Ovary (tissue), 3 donors: ENCODE data around the gene TPM1.

Source experiments
- CTCF ChIP-seq, 3 donors: fragments of 450-650 bp in 2 of 3; fragments of 200-600 bp in 1 of 3; IDR thresholded peaks; one replicate each; pipeline versions ENCODE4 v1.5.1 to v1.8.0; 2016 to 2022; ENCODE audit warnings: antibody characterized with exemption in 3 of 3, mild to moderate bottlenecking in 1 of 3
- POLR2A ChIP-seq: fragments of 450-650 bp; IDR thresholded peaks from one replicate; pipeline ENCODE4 v1.6.1; 2017; ENCODE audit warnings: antibody characterized with exemption, mild to moderate bottlenecking, moderate library complexity
- donor health status: DM: no; HTN: no; CAD: no.

- TF ChIP-seq CTCF (IDR thresholded peaks at IDR 0.05) = no peak
- no peak for TF ChIP-seq POLR2A
These were observed 2.7 kb upstream of the TPM1 start for GRCh38 chr15:63039811-63040210.
